LHCN-M2 (cell line): ENCODE data around the gene YIF1B. TPM values are rescaled to one million over a fixed set of nuclear protein-coding genes. Genes with fewer than 3 reads are reported as not detected.

Source experiments
- total RNA-seq: library from RNA; depleted of rRNA; stranded (reverse); fragments of >200 nt; gene quantifications from 2 replicates; pipeline ENCODE4 v1.2.3, GENCODE V29; 2014; rRNA removed

Gene YIF1B
- total RNA-seq, 1 experiment from 2014 or later = 118 TPM

Other genes starting within 250 kb of the YIF1B start
- 13.8 and 14.1 TPM in 2 replicates for gene DPF1, start 91.7 kb downstream of the YIF1B start, total RNA-seq
- gene PPP1R14A, start 59.6 kb downstream of the YIF1B start, total RNA-seq = not detected in 2 replicates
- 0.06 and 0.46 TPM in 2 replicates for gene SPINT2, start 51.4 kb downstream of the YIF1B start, total RNA-seq
- 2.1 TPM in 1 of 2 replicates, not detected in the other for gene C19orf33, start 11.7 kb downstream of the YIF1B start, total RNA-seq
- 3.2 and 4.4 TPM in 2 replicates for gene KCNK6, start 3.9 kb upstream of the YIF1B start, total RNA-seq
- 0.11 and 0.71 TPM in 2 replicates for gene CATSPERG, start 19.9 kb upstream of the YIF1B start, total RNA-seq
- 399 and 568 TPM in 2 replicates for gene PSMD8, start 58.6 kb upstream of the YIF1B start, total RNA-seq
- 1.3 and 2.6 TPM in 2 replicates for gene GGN, start 72.1 kb upstream of the YIF1B start, total RNA-seq
- gene SPRED3, start 72.8 kb upstream of the YIF1B start, total RNA-seq = 5.6 and 6.9 TPM in 2 replicates
- 21.2 TPM in 2 replicates for gene FAM98C, start 87.1 kb upstream of the YIF1B start, total RNA-seq
- gene RASGRP4, start 110.3 kb upstream of the YIF1B start, total RNA-seq = not detected in 2 replicates
- 0.06 and 1.6 TPM in 2 replicates for gene RYR1, start 117.7 kb upstream of the YIF1B start, total RNA-seq